Measurements from ENCODE around the gene CDH22. TPM values are rescaled to one million over a fixed set of nuclear protein-coding genes. Genes with fewer than 3 reads are reported as not detected.

The CDH22 gene
- total RNA-seq, 2 donors from 2014 or later = not detected

DNA sequence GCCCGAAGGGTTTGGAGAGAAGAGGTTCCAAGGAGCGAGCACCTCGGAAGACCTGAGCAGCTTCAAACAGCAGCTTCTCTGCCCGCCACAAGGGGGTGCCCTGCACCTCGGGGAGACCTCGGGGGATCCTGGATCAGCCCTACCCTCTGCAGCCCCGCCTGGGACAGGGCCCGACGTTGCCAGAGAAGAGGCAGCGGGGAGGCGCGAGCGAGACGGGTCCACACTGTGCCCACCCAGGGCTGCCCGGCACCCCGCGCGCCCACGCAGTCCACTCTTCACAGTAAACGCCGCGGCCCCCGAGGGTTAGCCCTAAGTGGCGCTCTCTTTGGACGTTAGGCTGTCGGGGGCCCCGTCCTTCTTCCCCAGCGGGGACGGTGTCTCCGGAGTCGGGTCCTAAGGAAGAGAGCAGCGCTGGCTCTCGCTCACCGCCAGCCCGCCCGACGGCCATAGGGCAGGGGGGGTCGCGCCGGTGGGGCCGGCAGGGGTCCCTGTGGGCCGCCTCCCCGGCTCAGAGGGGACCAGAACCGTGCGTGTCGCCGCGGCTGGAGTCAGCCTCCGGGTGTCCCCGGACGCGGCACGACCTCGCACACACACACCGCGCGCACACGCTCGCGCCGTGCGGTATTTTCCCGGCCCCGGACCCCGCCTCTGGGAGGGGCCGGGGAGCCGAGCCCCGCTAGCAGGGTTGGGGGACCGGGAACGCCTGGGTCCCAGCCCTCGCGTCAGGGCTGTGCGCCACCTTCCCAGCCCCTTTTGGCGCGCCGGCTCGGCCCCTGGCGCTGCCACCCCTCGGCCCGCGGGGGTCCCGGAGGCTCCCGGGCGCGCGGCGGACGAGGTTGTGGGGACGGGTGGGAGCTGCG lies 929 bp downstream of the CDH22 start:
- H3K4me3 Mint-ChIP-seq = peak overlapping the region; percentile 23 to 50
- H3K27ac Mint-ChIP-seq = no peak overlapping the region
- no peaks in the 10 kb centered on the region for H3K36me3 Mint-ChIP-seq (ENCODE audit: insufficient read depth in 2 of 2)
- peaks cover 62% of the 10 kb centered on the region for H3K27me3 Mint-ChIP-seq (ENCODE audit: low read depth)
- DNase-seq (peak; percentile 79 to 81), ATAC-seq (replicated peaks in 1 of 2) (peak; percentile 83)
- H3K4me1 Mint-ChIP-seq (ENCODE audit: low read depth) = peaks cover 7% of the 10 kb centered on the region
- H3K9me3 Mint-ChIP-seq = no peaks in the 10 kb centered on the region

- Mint-ChIP-seq H3K27me3 (ENCODE audit: low read depth) (peaks cover 55% of the 10 kb centered on the region), H3K36me3 (ENCODE audit: insufficient read depth in 2 of 2) (no peaks in the 10 kb centered on the region), H3K4me3 (peak overlapping the region; percentile 23 to 50), H3K4me1 (ENCODE audit: low read depth) (peaks cover 1% of the 10 kb centered on the region), H3K9me3 (no peaks in the 10 kb centered on the region), H3K27ac (no peak overlapping the region)
- no peak for ATAC-seq (replicated peaks in 1 of 2)
- peak in 1 of 2 donors; percentile 3 for DNase-seq
Measured at GRCh38 chr20:46306743-46307138, 1.6 kb downstream of the CDH22 start.

GRCh38 chr20:46305973-46306360 lies 2.3 kb downstream of the CDH22 start:
- Mint-ChIP-seq H3K27ac (no peak overlapping the region), H3K9me3 (no peaks in the 10 kb centered on the region), H3K4me1 (ENCODE audit: low read depth) (no peaks in the 10 kb centered on the region), H3K36me3 (ENCODE audit: insufficient read depth in 2 of 2) (no peaks in the 10 kb centered on the region), H3K4me3 (peak overlapping the region in 1 of 2 donors; percentile 1), H3K27me3 (ENCODE audit: low read depth) (peaks cover 48% of the 10 kb centered on the region)
- DNase-seq (no peak), ATAC-seq (replicated peaks in 1 of 2) (no peak)

GRCh38 chr20:46305331-46305972 lies 2.8 kb downstream of the CDH22 start:
- peaks cover 42% of the 10 kb centered on the region for H3K27me3 Mint-ChIP-seq (ENCODE audit: low read depth)
- DNase-seq = no peak
- no peak for ATAC-seq (replicated peaks in 1 of 2)
- no peak overlapping the region for H3K27ac Mint-ChIP-seq
- no peaks in the 10 kb centered on the region for H3K9me3 Mint-ChIP-seq
- H3K4me3 Mint-ChIP-seq = no peak overlapping the region
- no peaks in the 10 kb centered on the region for H3K4me1 Mint-ChIP-seq (ENCODE audit: low read depth)
- H3K36me3 Mint-ChIP-seq (ENCODE audit: insufficient read depth in 2 of 2) = no peaks in the 10 kb centered on the region

GRCh38 chr20:46304852-46305251 lies 3.4 kb downstream of the CDH22 start:
- no peak overlapping the region for H3K27ac Mint-ChIP-seq

GRCh38 chr20:46304361-46304760 lies 3.9 kb downstream of the CDH22 start:
- no peak overlapping the region for H3K4me3 Mint-ChIP-seq
- no peaks in the 10 kb centered on the region for H3K4me1 Mint-ChIP-seq (ENCODE audit: low read depth)
- no peak overlapping the region for H3K27ac Mint-ChIP-seq
- peaks cover 31% of the 10 kb centered on the region for H3K27me3 Mint-ChIP-seq (ENCODE audit: low read depth)
- no peak for ATAC-seq (replicated peaks in 1 of 2)
- H3K9me3 Mint-ChIP-seq = no peaks in the 10 kb centered on the region
- H3K36me3 Mint-ChIP-seq (ENCODE audit: insufficient read depth in 2 of 2) = no peaks in the 10 kb centered on the region
- DNase-seq = no peak

More at GRCh38 chr20:46304852-46305251, 3.4 kb downstream of the CDH22 start:
- no peak for DNase-seq
- no peaks in the 10 kb centered on the region for H3K36me3 Mint-ChIP-seq (ENCODE audit: insufficient read depth in 2 of 2)
- peaks cover 36% of the 10 kb centered on the region for H3K27me3 Mint-ChIP-seq (ENCODE audit: low read depth)
- H3K4me1 Mint-ChIP-seq (ENCODE audit: low read depth) = no peaks in the 10 kb centered on the region
- ATAC-seq (replicated peaks in 1 of 2) = no peak
- H3K9me3 Mint-ChIP-seq = no peaks in the 10 kb centered on the region
- no peak overlapping the region for H3K4me3 Mint-ChIP-seq

DNA sequence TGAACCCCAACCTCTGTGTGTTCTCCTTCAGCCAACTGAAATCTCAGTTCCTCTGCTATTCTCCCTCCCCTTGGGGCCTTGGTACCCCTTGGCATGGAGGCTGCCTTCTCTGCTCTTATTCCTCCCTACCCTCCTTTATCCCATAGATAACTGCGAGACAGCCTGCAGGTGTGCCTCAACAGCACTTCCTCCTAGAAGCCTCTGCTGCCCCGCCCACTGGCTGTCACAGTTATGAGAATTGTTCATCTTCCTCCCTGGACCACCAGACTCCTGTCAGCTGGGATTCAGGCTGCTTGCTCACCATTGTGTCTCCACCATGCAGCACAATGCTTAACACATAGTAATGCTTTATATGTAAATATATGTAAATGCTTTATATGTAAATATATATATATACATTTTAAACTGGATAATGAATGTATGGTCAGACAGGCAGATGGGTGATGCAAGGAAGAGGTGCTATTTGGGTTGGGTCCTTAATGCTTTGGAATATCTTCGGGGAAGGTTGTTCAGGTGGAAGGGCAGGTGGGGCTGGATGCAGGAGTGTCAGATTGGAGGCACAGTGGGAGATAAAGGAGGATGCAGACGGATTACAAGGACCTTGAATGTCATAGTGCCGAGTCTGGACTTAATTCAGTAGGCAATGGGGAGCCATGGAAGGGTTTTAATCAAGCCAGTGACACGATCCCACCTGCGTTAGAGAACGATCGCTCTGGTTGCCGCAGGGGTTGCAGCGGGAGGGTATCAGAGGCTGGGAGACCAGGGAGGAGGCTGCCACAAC lies 4.9 kb downstream of the CDH22 start:
- Mint-ChIP-seq H3K4me3 (no peak overlapping the region), H3K36me3 (ENCODE audit: insufficient read depth in 2 of 2) (no peaks in the 10 kb centered on the region), H3K27ac (no peak overlapping the region), H3K27me3 (ENCODE audit: low read depth) (peaks cover 34% of the 10 kb centered on the region), H3K4me1 (ENCODE audit: low read depth) (no peaks in the 10 kb centered on the region), H3K9me3 (no peaks in the 10 kb centered on the region)
- DNase-seq = no peak
- ATAC-seq (replicated peaks in 1 of 2) = no peak

DNA sequence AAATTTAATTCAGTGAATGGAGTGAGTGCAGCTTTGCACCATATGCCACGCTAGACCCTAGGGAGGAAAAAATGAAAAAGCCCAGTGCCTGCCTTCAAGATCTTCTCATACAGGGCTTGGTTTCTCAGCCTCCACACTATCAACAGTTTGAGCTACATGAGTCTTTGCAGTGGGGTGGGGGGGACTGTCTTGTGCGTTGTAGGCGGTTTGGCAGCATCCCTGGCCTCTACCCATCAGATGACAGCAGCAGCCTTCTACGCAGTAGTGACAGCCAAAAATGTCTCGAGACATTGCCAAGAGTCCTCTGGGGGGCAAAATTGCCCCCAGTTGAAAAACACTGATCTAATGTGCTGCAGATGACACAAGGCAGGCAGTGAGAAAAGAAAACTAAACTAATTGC lies 6.2 kb downstream of the CDH22 start:
- Mint-ChIP-seq H3K4me1 (ENCODE audit: low read depth) (no peaks in the 10 kb centered on the region), H3K27me3 (ENCODE audit: low read depth) (peaks cover 45% of the 10 kb centered on the region)
- no peak for ATAC-seq (replicated peaks in 1 of 2)

DNA sequence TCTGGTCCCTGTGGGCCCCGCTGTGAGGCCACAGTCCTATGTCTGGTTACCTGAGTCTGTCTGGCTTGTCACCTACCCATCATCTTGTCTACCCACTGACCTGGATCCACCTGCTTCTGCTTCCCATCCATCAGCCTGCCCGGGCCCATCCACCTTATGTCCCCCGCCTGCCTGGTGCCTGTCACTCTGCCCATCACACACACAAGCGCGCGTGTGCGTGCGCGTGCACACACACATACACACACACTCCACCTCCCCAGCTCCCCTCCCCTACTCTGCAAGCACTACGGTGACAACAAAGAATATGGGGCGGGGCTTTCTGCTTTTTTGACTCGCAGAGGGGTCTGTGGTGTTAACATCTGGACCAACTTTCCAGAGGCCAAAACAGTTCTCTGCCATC lies 8.0 kb downstream of the CDH22 start:
- Mint-ChIP-seq H3K27me3 (ENCODE audit: low read depth) (peaks cover 41% of the 10 kb centered on the region), H3K36me3 (ENCODE audit: insufficient read depth in 2 of 2) (no peaks in the 10 kb centered on the region), H3K4me1 (ENCODE audit: low read depth) (no peaks in the 10 kb centered on the region), H3K4me3 (no peak overlapping the region), H3K27ac (no peak overlapping the region), H3K9me3 (no peaks in the 10 kb centered on the region)
- DNase-seq (no peak), ATAC-seq (replicated peaks in 1 of 2) (no peak)

More for the DNA sequence above, 6.2 kb downstream of the CDH22 start:
- no peaks in the 10 kb centered on the region for H3K9me3 Mint-ChIP-seq
- no peaks in the 10 kb centered on the region for H3K36me3 Mint-ChIP-seq (ENCODE audit: insufficient read depth in 2 of 2)
- H3K4me3 Mint-ChIP-seq = no peak overlapping the region
- no peak overlapping the region for H3K27ac Mint-ChIP-seq
- DNase-seq = no peak

DNA sequence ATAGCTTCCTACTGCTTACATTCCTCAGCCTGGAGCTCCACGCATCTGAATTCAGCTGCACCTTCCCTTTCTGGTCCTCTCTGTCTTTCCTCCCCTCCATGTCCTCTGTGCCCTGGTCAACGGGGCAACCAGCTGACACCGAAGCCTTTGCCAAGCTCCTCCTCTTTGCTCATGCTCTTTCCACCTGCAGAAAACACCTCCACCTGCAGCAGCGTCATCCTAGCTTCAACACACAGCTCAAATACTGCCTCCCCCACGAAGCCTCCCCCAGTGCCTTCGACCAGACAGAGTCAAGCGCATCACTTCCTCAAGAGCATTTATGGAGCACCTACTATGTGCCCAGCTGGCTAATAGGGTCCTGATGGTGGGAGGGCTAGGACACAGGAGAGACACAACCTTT lies 9.2 kb downstream of the CDH22 start:
- H3K36me3 Mint-ChIP-seq (ENCODE audit: insufficient read depth in 2 of 2) = no peaks in the 10 kb centered on the region
- peaks cover 53% of the 10 kb centered on the region for H3K27me3 Mint-ChIP-seq (ENCODE audit: low read depth)
- H3K9me3 Mint-ChIP-seq = no peaks in the 10 kb centered on the region
- no peak overlapping the region for H3K4me3 Mint-ChIP-seq
- H3K4me1 Mint-ChIP-seq (ENCODE audit: low read depth) = no peaks in the 10 kb centered on the region
- ATAC-seq (replicated peaks in 1 of 2) = no peak
- no peak overlapping the region for H3K27ac Mint-ChIP-seq
- DNase-seq = no peak

GRCh38 chr20:46298374-46298773 lies 9.9 kb downstream of the CDH22 start:
- ATAC-seq (replicated peaks in 1 of 2) = no peak
- peaks cover 48% of the 10 kb centered on the region for H3K27me3 Mint-ChIP-seq (ENCODE audit: low read depth)
- no peak overlapping the region for H3K27ac Mint-ChIP-seq
- H3K4me3 Mint-ChIP-seq = no peak overlapping the region
- no peaks in the 10 kb centered on the region for H3K9me3 Mint-ChIP-seq
- H3K36me3 Mint-ChIP-seq (ENCODE audit: insufficient read depth in 2 of 2) = no peaks in the 10 kb centered on the region
- DNase-seq = no peak
- H3K4me1 Mint-ChIP-seq (ENCODE audit: low read depth) = no peaks in the 10 kb centered on the region

DNA sequence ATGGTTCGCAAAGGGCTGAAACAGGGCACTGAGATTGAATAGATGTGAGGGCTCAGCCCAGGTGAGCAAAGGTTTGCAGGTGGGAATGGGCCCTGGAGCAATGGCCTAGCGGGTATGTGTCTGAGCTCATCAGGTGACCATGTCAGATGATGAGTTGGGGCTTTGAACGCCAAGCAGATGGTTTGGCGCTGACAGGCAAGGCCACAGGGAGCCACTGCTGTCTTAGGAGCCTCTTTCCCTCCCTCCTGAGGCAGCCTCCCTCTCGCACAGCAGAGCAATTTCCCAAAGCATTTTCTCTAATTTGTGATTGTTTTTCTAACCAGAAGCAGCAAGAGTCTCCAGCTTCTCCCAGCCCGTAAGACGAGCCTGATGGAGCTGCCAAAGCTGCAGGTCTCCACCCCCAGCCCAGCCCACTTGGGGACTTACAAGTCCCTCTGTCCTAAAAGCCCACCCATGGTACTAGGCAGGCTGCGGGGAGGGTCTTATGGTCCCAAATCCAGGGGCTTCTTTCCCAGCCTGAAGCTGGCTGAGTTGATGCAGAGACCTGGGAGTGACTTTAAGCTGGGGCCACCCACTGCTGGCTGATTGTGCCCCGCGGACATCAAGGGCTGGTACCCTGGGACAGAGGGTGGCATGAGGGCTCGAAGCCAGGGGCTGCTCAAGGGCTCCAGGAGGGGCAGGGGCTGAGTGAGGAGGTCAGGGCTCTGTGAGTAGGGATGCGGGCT lies 11.6 kb downstream of the CDH22 start:
- H3K36me3 Mint-ChIP-seq (ENCODE audit: insufficient read depth in 2 of 2) = no peaks in the 10 kb centered on the region
- DNase-seq (no peak), ATAC-seq (replicated peaks in 1 of 2) (no peak)
- peaks cover 43% of the 10 kb centered on the region for H3K27me3 Mint-ChIP-seq (ENCODE audit: low read depth)
- H3K4me1 Mint-ChIP-seq (ENCODE audit: low read depth) = no peaks in the 10 kb centered on the region
- H3K9me3 Mint-ChIP-seq = no peaks in the 10 kb centered on the region
- no peak overlapping the region for H3K27ac Mint-ChIP-seq
- H3K4me3 Mint-ChIP-seq = no peak overlapping the region
